ENCODE results near the gene COBL. TPM values are rescaled to one million over a fixed set of nuclear protein-coding genes. Genes with fewer than 3 reads are reported as not detected.

Gene COBL
- total and polyA plus RNA-seq, 2 of the 8 experiments (the other 6 are each of a cell fraction or from before 2014, with no cell fraction given) = 13.8 to 40.4 TPM

DNA sequence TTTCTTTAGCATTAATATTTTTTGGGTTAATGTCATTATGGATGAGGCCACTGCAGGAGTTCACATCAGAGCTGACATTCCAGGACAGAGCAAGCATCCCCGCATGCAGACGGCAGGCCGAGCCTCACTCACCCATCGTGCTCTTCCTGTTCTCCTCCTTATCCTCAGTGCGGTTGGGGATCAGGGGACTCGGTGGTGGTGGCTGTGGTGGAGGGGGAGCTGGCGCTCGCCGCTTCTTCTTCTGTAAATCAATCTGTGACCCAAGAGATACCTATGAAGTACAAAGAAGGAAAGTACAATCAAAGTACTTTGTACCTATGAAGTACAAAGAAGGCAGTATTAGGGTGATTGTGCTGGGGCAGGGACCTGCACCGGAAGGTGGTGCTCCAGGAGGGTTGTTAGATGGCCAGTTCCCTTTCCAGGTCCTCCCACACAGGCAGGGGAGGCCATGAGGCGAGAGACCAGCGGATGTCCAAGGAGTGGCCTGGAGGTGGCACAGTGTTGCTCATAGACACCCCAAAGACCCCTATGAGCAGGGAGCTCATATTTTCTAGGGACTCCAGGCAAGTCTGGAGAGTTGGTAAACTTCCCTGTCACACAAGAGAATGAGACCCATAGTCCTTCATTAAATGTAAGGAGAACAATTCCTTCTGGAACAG is 231.4 kb downstream of the COBL start:
- Histone ChIP-seq H3K4me1 (replicated peaks in 1 of 4; ENCODE audit: control insufficient read depth in 3 of 4, insufficient read depth in 4 of 4, low read length in 3 of 4) (peaks cover 9 to 28% (median 14%) of the 10 kb centered on the region in 4 experiments), H3K4me2 (ENCODE audit: insufficient read depth in 1 of 2, low read depth in 2 of 2, low read length in 2 of 2) (no peak overlapping the region), H3K56ac (replicated peaks; ENCODE audit: insufficient read length, low read depth, low read length) (no peak overlapping the region), H3K27ac (ENCODE audit: low read depth, low read length) (no peak overlapping the region), H3K79me1 (ENCODE audit: low read depth, low read length) (no peaks in the 10 kb centered on the region; the same call in 1 of the 2 replicates), H2AFZ (ENCODE audit: low read length) (no peak overlapping the region), H2BK5ac (ENCODE audit: low read depth, low read length) (no peak overlapping the region), H3K14ac (ENCODE audit: insufficient read length) (no peak overlapping the region), H2BK12ac (ENCODE audit: low read depth, low read length) (no peak overlapping the region), H2BK15ac (ENCODE audit: low read length) (no peak overlapping the region), H3K18ac (ENCODE audit: extremely low read depth, low read length) (no peak overlapping the region), H4K5ac (ENCODE audit: insufficient read length, low read depth, low read length) (no peak overlapping the region), H2BK120ac (replicated peaks; ENCODE audit: low read depth, low read length) (no peak overlapping the region), H3K4me3 (ENCODE audit: extremely low read depth in 1 of 4, insufficient read depth in 2 of 4, low read depth in 3 of 4, low read length in 4 of 4) (no peak overlapping the region), H3K27me3 (replicated peaks in 1 of 4; ENCODE audit: control insufficient read depth in 3 of 4, extremely low read depth in 1 of 4, insufficient read depth in 3 of 4, low read length in 3 of 4) (no peaks in the 10 kb centered on the region), H2BK20ac (ENCODE audit: low read length) (no peak overlapping the region), H3K23me2 (ENCODE audit: low read depth, low read length) (no peaks in the 10 kb centered on the region), H3K9me3 (ENCODE audit: insufficient read depth in 2 of 2, low read depth in 1 of 2, low read length in 1 of 2) (no peaks in the 10 kb centered on the region), H3K36me3 (ENCODE audit: control insufficient read depth in 2 of 4, insufficient read depth in 4 of 4, low read length in 3 of 4) (peaks cover 0 to 3% (median 0%) of the 10 kb centered on the region in 4 experiments; a peak in 2 of 8 replicates), H4K91ac (replicated peaks; ENCODE audit: insufficient read length, low read length) (no peak overlapping the region), H4K20me1 (replicated peaks in 1 of 2; ENCODE audit: control insufficient read depth in 1 of 2, insufficient read depth in 2 of 2, low read length in 2 of 2) (no peaks in the 10 kb centered on the region), H3K4ac (replicated peaks; ENCODE audit: insufficient read length, low read depth, low read length) (no peak overlapping the region), H3K79me2 (ENCODE audit: control insufficient read depth in 1 of 2, insufficient read depth in 2 of 2, low read length in 2 of 2) (no peaks in the 10 kb centered on the region), H3K23ac (ENCODE audit: insufficient read length) (no peak overlapping the region), H2AK5ac (ENCODE audit: low read depth, low read length) (no peak overlapping the region), H4K8ac (ENCODE audit: extremely low read depth, insufficient read depth, low read length) (no peak overlapping the region), H3K9ac (replicated peaks in 1 of 4; ENCODE audit: extremely low read depth in 1 of 4, low read depth in 3 of 4, low read length in 3 of 4) (no peak overlapping the region)
- ChIA-PET CTCF (ENCODE audit: partially characterized antibody) (interaction anchor here (0.6 to 8.6 kb wide), 5 partner anchors 16 to 76 kb away, joined by 3 to 70 read pairs (median 6); no protein-coding TSS in a partner anchor), POLR2A (ENCODE audit: partially characterized antibody) (interaction anchor here (1.1 kb wide), 2 partner anchors 11 to 24 kb away, joined by 3 read pairs; no protein-coding TSS in a partner anchor)
- 92% methylated on average over 12 of the region's 12 CpGs; no CpG with 5 or more reads in 1 of the 2 experiments for WGBS, 2 experiments (ENCODE audit: extremely low coverage in 1 of 2, insufficient coverage in 1 of 2, insufficient read length in 1 of 2, insufficient replicate concordance in 2 of 2, low coverage in 1 of 2, low lambda C conversion rate in 2 of 2, missing lambda C conversion rate in 1 of 2)
- DNase-seq (ENCODE audit: low read depth in 1 of 2, low spot score in 2 of 2) = no peak
- no peak for FAIRE-seq
- no peak for TF ChIP-seq SP4 (IDR thresholded peaks at IDR 0.05; ENCODE audit: low read length)
- TF ChIP-seq CTBP2 (IDR thresholded peaks at IDR 0.05; ENCODE audit: borderline replicate concordance, insufficient read depth, insufficient read length, low read length) = no peak
- no peak for TF ChIP-seq CHD1 (IDR thresholded peaks at IDR 0.05; ENCODE audit: low read depth, low read length)
- TF ChIP-seq FOSL1 (IDR thresholded peaks at IDR 0.05; ENCODE audit: insufficient read depth, low read depth, low read length) = no peak
- TF ChIP-seq RAD21 (IDR thresholded peaks at IDR 0.05 in 1 of 2, conservative IDR thresholded peaks at IDR 0.05 in 1 of 2; ENCODE audit: low read depth in 2 of 2, low read length in 2 of 2) = no peak
- TF ChIP-seq NANOG (IDR thresholded peaks at IDR 0.05; ENCODE audit: insufficient read depth, low read depth, low read length, poor library complexity, severe bottlenecking) = no peak
- TF ChIP-seq TEAD4 (IDR thresholded peaks at IDR 0.05; ENCODE audit: low read depth, low read length) = no peak
- no peak for TF ChIP-seq SP2 (IDR thresholded peaks at IDR 0.05; ENCODE audit: low read length)
- TF ChIP-seq EGR1 (IDR thresholded peaks at IDR 0.05; ENCODE audit: borderline replicate concordance, low read depth, low read length) = no peak
- no peak for TF ChIP-seq SAP30 (IDR thresholded peaks at IDR 0.05; ENCODE audit: insufficient read depth, insufficient replicate concordance, low read length)
- TF ChIP-seq BCL11A (IDR thresholded peaks at IDR 0.05; ENCODE audit: low read depth in 2 of 2, low read length in 2 of 2) = no peak
